CD14-positive monocyte (primary cell): ENCODE data around the gene CUX1. TPM values are rescaled to one million over a fixed set of nuclear protein-coding genes. Genes with fewer than 3 reads are reported as not detected.

ENCODE experiments used
- DNase-seq, 3 donors: peaks; one replicate each; pipeline ENCODE4 v3.0.0-alpha.2; 2011 to 2022
- H2AFZ ChIP-seq: 2 replicates; pipeline ENCODE4 v1.6.0; 2012; ENCODE audit warnings: mild to moderate bottlenecking, low read depth, low read length, inconsistent platforms; ENCODE audit not compliant: insufficient read depth, poor library complexity, severe bottlenecking
- H3K27ac ChIP-seq, 2 donors: 1 replicate in 1 of 2; 2 replicates in 1 of 2; pipeline ENCODE4 v1.5.1; 2012 to 2013; ENCODE audit warnings: low read length in 2 of 2, control low read depth in 1 of 2, inconsistent platforms in 1 of 2, low read depth in 1 of 2, mild to moderate bottlenecking in 1 of 2
- H3K27me3 ChIP-seq, 2 donors: one replicate each; pipeline versions ENCODE4 v1.6.0 to v1.6.1; 2011 to 2013; ENCODE audit warnings: low read length in 2 of 2; ENCODE audit not compliant: control insufficient read depth in 2 of 2, insufficient read depth in 2 of 2
- H3K36me3 ChIP-seq, 2 donors: replicated peaks in 1 of 2; 1 replicate in 1 of 2; 2 replicates in 1 of 2; pipeline versions ENCODE4 v1.5.1 to v1.6.1; 2012 to 2013; ENCODE audit warnings: low read length in 2 of 2, control low read depth in 1 of 2, inconsistent platforms in 1 of 2, mild to moderate bottlenecking in 1 of 2; ENCODE audit not compliant: insufficient read depth in 2 of 2, control insufficient read depth in 1 of 2
- H3K4me1 ChIP-seq, 2 donors: 1 replicate in 1 of 2; 2 replicates in 1 of 2; pipeline versions ENCODE4 v1.5.1 to v1.6.1; 2012 to 2013; ENCODE audit warnings: low read length in 2 of 2, control low read depth in 1 of 2, inconsistent platforms in 1 of 2, mild to moderate bottlenecking in 1 of 2, moderate library complexity in 1 of 2; ENCODE audit not compliant: insufficient read depth in 2 of 2, control insufficient read depth in 1 of 2
- H3K4me2 ChIP-seq: replicated peaks from 2 replicates; pipeline ENCODE3; 2012; ENCODE audit warnings: low read length, moderate library complexity, mild to moderate bottlenecking; ENCODE audit not compliant: poor library complexity, severe bottlenecking; ENCODE audit errors: extremely low read depth
- H3K4me3 ChIP-seq, 3 experiments: fragments of 200-600 bp in 1 of 3; sonication (generic) in 1 of 3; replicated peaks in 1 of 3; 1 replicate in 2 of 3; 2 replicates in 1 of 3; pipeline ENCODE4 v1.5.1; 2011 to 2013; ENCODE audit warnings: low read length in 3 of 3, mild to moderate bottlenecking in 3 of 3, control low read depth in 2 of 3, low read depth in 2 of 3, inconsistent platforms in 1 of 3, moderate library complexity in 1 of 3
- H3K79me2 ChIP-seq: 2 replicates; pipeline ENCODE4 v1.6.0; 2012; ENCODE audit warnings: mild to moderate bottlenecking, control low read depth, inconsistent platforms, low read length, moderate library complexity; ENCODE audit not compliant: insufficient read depth
- H3K9ac ChIP-seq: 2 replicates; pipeline ENCODE4 v1.6.0; 2017; ENCODE audit warnings: low read length, mild to moderate bottlenecking; ENCODE audit not compliant: insufficient read depth, poor library complexity, severe bottlenecking
- H3K9me3 ChIP-seq, 2 donors: replicated peaks in 1 of 2; 1 replicate in 1 of 2; 2 replicates in 1 of 2; pipeline versions ENCODE4 v1.5.1 to v1.6.1; 2012 to 2013; ENCODE audit warnings: low read length in 2 of 2, control low read depth in 1 of 2; ENCODE audit not compliant: control insufficient read depth in 1 of 2, insufficient read depth in 1 of 2
- H4K20me1 ChIP-seq: 2 replicates; pipeline ENCODE4 v1.6.0; 2012; ENCODE audit warnings: mild to moderate bottlenecking, low read length, control low read depth, moderate library complexity; ENCODE audit not compliant: insufficient read depth
- H3K27ac Mint-ChIP-seq, 7 donors: one replicate each; pipeline ENCODE4 v1.8.0; 2020; ENCODE audit warnings: mild to moderate bottlenecking in 7 of 7, mixed read lengths in 7 of 7, moderate library complexity in 6 of 7, inconsistent platforms in 2 of 7
- H3K27me3 Mint-ChIP-seq, 3 donors: one replicate each; pipeline ENCODE4 v1.8.0; 2021 to 2022; ENCODE audit warnings: low read depth in 3 of 3, mild to moderate bottlenecking in 3 of 3, mixed read lengths in 3 of 3, moderate library complexity in 3 of 3, inconsistent platforms in 1 of 3
- H3K36me3 Mint-ChIP-seq, 2 donors: one replicate each; pipeline ENCODE4 v1.8.0; 2020; ENCODE audit warnings: mixed read lengths in 2 of 2, inconsistent platforms in 1 of 2, mild to moderate bottlenecking in 1 of 2
- H3K4me1 Mint-ChIP-seq: one replicate; pipeline ENCODE4 v1.8.0; 2020; ENCODE audit warnings: mild to moderate bottlenecking, mixed read lengths
- H3K4me3 Mint-ChIP-seq, 2 donors: one replicate each; pipeline ENCODE4 v1.8.0; 2020; ENCODE audit warnings: mild to moderate bottlenecking in 2 of 2, mixed read lengths in 2 of 2, moderate library complexity in 1 of 2
- H3K9me3 Mint-ChIP-seq, 7 donors: one replicate each; pipeline ENCODE4 v1.8.0; 2020 to 2022; ENCODE audit warnings: mixed read lengths in 7 of 7, mild to moderate bottlenecking in 6 of 7, moderate library complexity in 6 of 7, inconsistent platforms in 2 of 7
- CTCF ChIP-seq: fragments of 200-600 bp; IDR thresholded peaks from one replicate; pipeline ENCODE4 v1.8.0; 2022; ENCODE audit warnings: antibody characterized with exemption, mild to moderate bottlenecking
- WGBS: methylation state at CpG from one replicate; pipeline ENCODE4 v1.1.5; 2013; ENCODE audit warnings: missing lambda C conversion rate; ENCODE audit not compliant: insufficient coverage; 5-methylcytosine and 5-hydroxymethylcytosine counted together
- intact Hi-C, 2 donors: fragments of 100-400 bp; cut with micrococcal nuclease; formaldehyde crosslinking; loops; one replicate each; pipeline versions ENCODE4 v1.15.0 to v1.15.1; 2023
- polyA plus RNA-seq, 3 donors: library from polyadenylated mRNA; depleted of rRNA in 1 of 3; unstranded in 2 of 3; stranded (reverse) in 1 of 3; fragments of 300-500 nt in 2 of 3; fragments of >200 nt in 1 of 3; fragmentation: Illumina TruSeq in 2 of 3; gene quantifications; 1 replicate in 2 of 3; 2 replicates in 1 of 3; pipeline ENCODE4 v1.2.3, GENCODE V29; 2012 to 2021

The CUX1 gene
- polyA plus RNA-seq, 3 donors: 17.6 to 38.0 (median 28.0) TPM

GRCh38 chr7:101922631-101923601, 105.5 kb downstream of the CUX1 start:
- H3K27me3 Mint-ChIP-seq: no peaks in the 10 kb centered on the region
- no peak overlapping the region for H2AFZ ChIP-seq
- intact Hi-C loops: no loop called here
- TF ChIP-seq CTCF: no peak
- H3K4me3 ChIP-seq: no peak overlapping the region
- no peaks in the 10 kb centered on the region for H3K27me3 ChIP-seq
- no peak overlapping the region for H3K4me2 ChIP-seq
- H3K79me2 ChIP-seq: peaks cover 96% of the 10 kb centered on the region
- no peak overlapping the region for H3K9ac ChIP-seq
- no peak overlapping the region for H3K4me3 Mint-ChIP-seq
- H3K9me3 ChIP-seq: no peaks in the 10 kb centered on the region
- no peak for DNase-seq
- no peaks in the 10 kb centered on the region for H3K9me3 Mint-ChIP-seq
- peaks cover 27 to 68% of the 10 kb centered on the region in 2 donors for H3K36me3 ChIP-seq
- no peaks in the 10 kb centered on the region for H3K4me1 ChIP-seq
- H3K4me1 Mint-ChIP-seq: peaks cover 12% of the 10 kb centered on the region
- peak overlapping the region in 6 of 7 donors; percentile 2 to 72 (median 34) for H3K27ac Mint-ChIP-seq
- H3K27ac ChIP-seq: peak overlapping the region in 1 of 2 donors; percentile 20
- WGBS: 98% methylated on average over 23 of the region's 24 CpGs
- peaks cover 39 to 62% of the 10 kb centered on the region in 2 donors for H3K36me3 Mint-ChIP-seq
- H4K20me1 ChIP-seq: peaks cover 95% of the 10 kb centered on the region

GRCh38 chr7:101923602-101923985, 106.2 kb downstream of the CUX1 start:
- H3K9me3 Mint-ChIP-seq: no peaks in the 10 kb centered on the region
- H3K79me2 ChIP-seq: peaks cover 96% of the 10 kb centered on the region
- no peak for DNase-seq
- peaks cover 13% of the 10 kb centered on the region for H3K4me1 Mint-ChIP-seq
- H4K20me1 ChIP-seq: peaks cover 95% of the 10 kb centered on the region
- H3K4me2 ChIP-seq: no peak overlapping the region
- H3K36me3 ChIP-seq: peaks cover 20 to 61% of the 10 kb centered on the region in 2 donors
- no peaks in the 10 kb centered on the region for H3K27me3 ChIP-seq
- H3K4me3 Mint-ChIP-seq: no peak overlapping the region
- intact Hi-C loops: no loop called here
- H3K27ac Mint-ChIP-seq: peak overlapping the region in 3 of 7 donors; percentile 2 to 12 (median 8)
- no peak overlapping the region for H3K27ac ChIP-seq
- no peak overlapping the region for H3K9ac ChIP-seq
- H2AFZ ChIP-seq: no peak overlapping the region
- no peaks in the 10 kb centered on the region for H3K9me3 ChIP-seq
- H3K4me3 ChIP-seq: no peak overlapping the region
- no peak for TF ChIP-seq CTCF
- H3K27me3 Mint-ChIP-seq: no peaks in the 10 kb centered on the region
- H3K36me3 Mint-ChIP-seq: peaks cover 32 to 55% of the 10 kb centered on the region in 2 donors
- 98% methylated on average over 10 of the region's 11 CpGs for WGBS
- H3K4me1 ChIP-seq: no peaks in the 10 kb centered on the region
